Measurements from ENCODE around the gene OR2AE1. TPM values are rescaled to one million over a fixed set of nuclear protein-coding genes. Genes with fewer than 3 reads are reported as not detected.

The OR2AE1 gene
- total and polyA plus RNA-seq, 2 experiments from 2014 or later: not detected

- Histone ChIP-seq H2AFZ (no peak overlapping the region), H3K9me3 (ENCODE audit: low read depth) (no peaks in the 10 kb centered on the region), H3K36me3 (replicated peaks; ENCODE audit: insufficient read depth, low read depth) (no peaks in the 10 kb centered on the region), H3K27ac (no peak overlapping the region), H3K4me1 (ENCODE audit: insufficient read depth) (no peaks in the 10 kb centered on the region), H3K9me2 (replicated peaks; ENCODE audit: insufficient read depth) (no peaks in the 10 kb centered on the region), H4K20me1 (ENCODE audit: insufficient read depth, poor library complexity, severe bottlenecking) (no peaks in the 10 kb centered on the region), H3K79me2 (no peaks in the 10 kb centered on the region), H3K4me2 (no peak overlapping the region), H3K4me3 (no peak overlapping the region), H3K27me3 (peaks cover 3% of the 10 kb centered on the region)
- DNase-seq (ENCODE audit: low spot score): no peak
- no peak for TF ChIP-seq EZH2 (IDR thresholded peaks at IDR 0.05; ENCODE audit: borderline replicate concordance)
- no peak for TF ChIP-seq EZH2phosphoT487 (IDR thresholded peaks at IDR 0.05; ENCODE audit: low read depth, severe bottlenecking, unreplicated experiment)
- no peak for TF ChIP-seq CTCF (IDR thresholded peaks at IDR 0.05; ENCODE audit: poor library complexity)
- 92% methylated on average over 4 of the region's 4 CpGs for WGBS (ENCODE audit: low lambda C conversion rate, missing lambda C conversion rate)
Observed at GRCh38 chr7:99919814-99920112, 42.9 kb upstream of the OR2AE1 start.

- Histone ChIP-seq H2AFZ (no peak within 1 kb of the TSS), H3K9me3 (ENCODE audit: low read depth) (no peaks in the 10 kb centered on the region), H3K4me1 (ENCODE audit: insufficient read depth) (no peaks in the 10 kb centered on the region), H3K79me2 (no peaks in the 10 kb centered on the region), H3K9me2 (replicated peaks; ENCODE audit: insufficient read depth) (no peaks in the 10 kb centered on the region), H4K20me1 (ENCODE audit: insufficient read depth, poor library complexity, severe bottlenecking) (no peaks in the 10 kb centered on the region), H3K27ac (no peak within 1 kb of the TSS), H3K27me3 (peaks cover 3% of the 10 kb centered on the region), H3K4me3 (no peak within 1 kb of the TSS), H3K4me2 (no peak within 1 kb of the TSS), H3K36me3 (replicated peaks; ENCODE audit: insufficient read depth, low read depth) (no peaks in the 10 kb centered on the region)
- whole genome bisulfite sequencing (ENCODE audit: low lambda C conversion rate, missing lambda C conversion rate): 98% methylated on average over 58 of the region's 81 CpGs
- TF ChIP-seq CTCF (IDR thresholded peaks at IDR 0.05; ENCODE audit: poor library complexity) (no peak), EZH2 (IDR thresholded peaks at IDR 0.05; ENCODE audit: borderline replicate concordance) (no peak), EZH2phosphoT487 (IDR thresholded peaks at IDR 0.05; ENCODE audit: low read depth, severe bottlenecking, unreplicated experiment) (no peak)
- DNase-seq (ENCODE audit: low spot score): no peak
Observed at GRCh38 chr7:99918959-99919813, 42.4 kb upstream of the OR2AE1 start, which contains the start of gene TRIM4. TRIM4 (minus strand) TSS chr7:99919530; CDS start chr7:99919401, 129 bp downstream.

- H3K4me1 ChIP-seq (ENCODE audit: insufficient read depth): no peaks in the 10 kb centered on the region
- no peaks in the 10 kb centered on the region for H3K79me2 ChIP-seq
- H3K4me3 ChIP-seq: no peak overlapping the region
- H3K9me2 ChIP-seq (replicated peaks; ENCODE audit: insufficient read depth): no peaks in the 10 kb centered on the region
- WGBS (ENCODE audit: low lambda C conversion rate, missing lambda C conversion rate): 94% methylated on average over 2 of the region's 2 CpGs
- H3K4me2 ChIP-seq: no peak overlapping the region
- H2AFZ ChIP-seq: no peak overlapping the region
- H3K27ac ChIP-seq: no peak overlapping the region
- no peaks in the 10 kb centered on the region for H4K20me1 ChIP-seq (ENCODE audit: insufficient read depth, poor library complexity, severe bottlenecking)
- no peaks in the 10 kb centered on the region for H3K9me3 ChIP-seq (ENCODE audit: low read depth)
- H3K27me3 ChIP-seq: peaks cover 6% of the 10 kb centered on the region
- DNase-seq (ENCODE audit: low spot score): no peak
- H3K36me3 ChIP-seq (replicated peaks; ENCODE audit: insufficient read depth, low read depth): no peaks in the 10 kb centered on the region
- TF ChIP-seq CTCF (IDR thresholded peaks at IDR 0.05; ENCODE audit: poor library complexity): no peak
- TF ChIP-seq EZH2 (IDR thresholded peaks at IDR 0.05; ENCODE audit: borderline replicate concordance): no peak
- no peak for TF ChIP-seq EZH2phosphoT487 (IDR thresholded peaks at IDR 0.05; ENCODE audit: low read depth, severe bottlenecking, unreplicated experiment)
Observed at GRCh38 chr7:99910976-99911375, 34.1 kb upstream of the OR2AE1 start.
